Panc1 (cell line): Measurements from ENCODE around the gene ADCY3. TPM values are rescaled to one million over a fixed set of nuclear protein-coding genes. Genes with fewer than 3 reads are reported as not detected.

Experiments
- ATAC-seq: fragments of 200-7000 bp; cut with Tn5 transposase; 2 replicates; pipeline ENCODE4 v1.9.1; 2020; ENCODE audit warnings: mild to moderate bottlenecking, moderate library complexity
- BruUV-seq: library from RNA; stranded (reverse); fragments of 400-500 nt; replicated peaks from 2 replicates; lab custom pipeline; 2021; lab: Mats Ljungman, UMichigan
- CTCF ChIA-PET: fragments of 300-600 bp; sonication (Branson Sonifier 250); formaldehyde crosslinking; loops from one replicate; lab custom pipeline; 2022; ENCODE audit warnings: antibody characterized with exemption; lab: Charles Lee
- POLR2A ChIA-PET: fragments of 300-600 bp; sonication (Branson Sonifier 250); formaldehyde crosslinking; loops from one replicate; lab custom pipeline; 2022; ENCODE audit warnings: antibody characterized with exemption; lab: Charles Lee
- DNase-seq: peaks from one replicate; pipeline ENCODE4 v3.0.0-alpha.2; 2010; ENCODE audit warnings: low read depth, low spot score
- H3K27ac ChIP-seq: 2 replicates; pipeline ENCODE4 v1.5.1; 2011; ENCODE audit warnings: mild to moderate bottlenecking, low read length, inconsistent platforms
- H3K27me3 ChIP-seq: fragments of 200-500 bp; sonication (Bioruptor generic); 2 replicates; pipeline ENCODE4 v1.6.0; 2014; ENCODE audit warnings: low read length, inconsistent platforms; ENCODE audit not compliant: control insufficient read depth, insufficient read depth
- H3K36me3 ChIP-seq: fragments of 200-500 bp; sonication (Bioruptor generic); 2 replicates; pipeline ENCODE4 v1.5.1; 2014; ENCODE audit warnings: inconsistent platforms, mild to moderate bottlenecking, low read length, moderate library complexity; ENCODE audit not compliant: control insufficient read depth, insufficient read depth
- H3K4me1 ChIP-seq: 2 replicates; pipeline ENCODE4 v1.5.1; 2011; ENCODE audit warnings: inconsistent platforms, mild to moderate bottlenecking, low read length, moderate library complexity; ENCODE audit not compliant: control insufficient read depth, insufficient read depth
- H3K4me3 ChIP-seq, 2 experiments: 2 replicates each; pipeline ENCODE4 v1.5.1; 2011 to 2012; ENCODE audit warnings: low read depth in 2 of 2, low read length in 2 of 2, mild to moderate bottlenecking in 2 of 2, inconsistent platforms in 1 of 2, moderate library complexity in 1 of 2
- H3K9me3 ChIP-seq: fragments of 200-500 bp; sonication (Bioruptor generic); 2 replicates; pipeline ENCODE4 v1.5.1; 2014; ENCODE audit warnings: low read depth, mild to moderate bottlenecking, inconsistent platforms, low read length, moderate library complexity; ENCODE audit not compliant: control insufficient read depth, insufficient read depth
- POLR2AphosphoS5 ChIP-seq: IDR thresholded peaks from 2 replicates; pipeline ENCODE4 v1.6.1; 2012; ENCODE audit warnings: mild to moderate bottlenecking, low read depth, low read length, moderate library complexity
- REST ChIP-seq, 2 experiments: IDR thresholded peaks; 2 replicates each; pipeline ENCODE4 v1.6.1; 2011 to 2012; ENCODE audit warnings: low read depth in 2 of 2, control low read depth in 1 of 2, low read length in 1 of 2, mild to moderate bottlenecking in 1 of 2, moderate library complexity in 1 of 2; ENCODE audit not compliant: insufficient read depth in 1 of 2
- SIN3A ChIP-seq: IDR thresholded peaks from 2 replicates; pipeline ENCODE4 v1.6.1; 2012; ENCODE audit warnings: low read depth, mild to moderate bottlenecking, low read length, moderate library complexity, borderline replicate concordance; ENCODE audit not compliant: insufficient read depth
- TCF7L2 ChIP-seq: IDR thresholded peaks from 2 replicates; pipeline ENCODE4 v1.6.1; 2011; ENCODE audit warnings: mild to moderate bottlenecking, low read depth, low read length, inconsistent platforms
- in situ Hi-C: cut with HindIII; loops from 2 replicates; pipeline ENCODE4 v1.10.0; 2016; ENCODE audit warnings: low sequenced_read_pairs, low pct_unique_long_range_greater_than_20kb
- intact Hi-C: fragments of 100-400 bp; cut with micrococcal nuclease; formaldehyde crosslinking; loops from one replicate; pipeline ENCODE4 v1.10.0; 2022; ENCODE audit not compliant: unreplicated experiment
- total RNA-seq: library from RNA; stranded (reverse); gene quantifications from one replicate; pipeline ENCODE4 v1.2.1, GENCODE V29; 2021; ENCODE audit not compliant: unreplicated experiment
- TF ChIP-seq, protein P1 (sequence below): fragments of 450-650 bp; IDR thresholded peaks from 2 replicates; pipeline ENCODE4 v1.5.1; 2017; ENCODE audit warnings: mild to moderate bottlenecking

ADCY3 gene
- total RNA-seq, 1 experiment from 2014 or later, result 34.1 TPM

- no peak overlapping the region for H3K27ac ChIP-seq
- H3K27me3 ChIP-seq, result no peaks in the 10 kb centered on the region
- ChIA-PET POLR2A (interaction anchor here (0.6 kb wide), 1 partner anchor 14 kb away, joined by 3 read pairs; no protein-coding TSS in a partner anchor), CTCF (no interaction called here)
- H3K9me3 ChIP-seq, result no peaks in the 10 kb centered on the region
- no peaks in the 10 kb centered on the region for H3K36me3 ChIP-seq
- H3K4me3 ChIP-seq, result no peak overlapping the region
- TF ChIP-seq, protein P1, sequence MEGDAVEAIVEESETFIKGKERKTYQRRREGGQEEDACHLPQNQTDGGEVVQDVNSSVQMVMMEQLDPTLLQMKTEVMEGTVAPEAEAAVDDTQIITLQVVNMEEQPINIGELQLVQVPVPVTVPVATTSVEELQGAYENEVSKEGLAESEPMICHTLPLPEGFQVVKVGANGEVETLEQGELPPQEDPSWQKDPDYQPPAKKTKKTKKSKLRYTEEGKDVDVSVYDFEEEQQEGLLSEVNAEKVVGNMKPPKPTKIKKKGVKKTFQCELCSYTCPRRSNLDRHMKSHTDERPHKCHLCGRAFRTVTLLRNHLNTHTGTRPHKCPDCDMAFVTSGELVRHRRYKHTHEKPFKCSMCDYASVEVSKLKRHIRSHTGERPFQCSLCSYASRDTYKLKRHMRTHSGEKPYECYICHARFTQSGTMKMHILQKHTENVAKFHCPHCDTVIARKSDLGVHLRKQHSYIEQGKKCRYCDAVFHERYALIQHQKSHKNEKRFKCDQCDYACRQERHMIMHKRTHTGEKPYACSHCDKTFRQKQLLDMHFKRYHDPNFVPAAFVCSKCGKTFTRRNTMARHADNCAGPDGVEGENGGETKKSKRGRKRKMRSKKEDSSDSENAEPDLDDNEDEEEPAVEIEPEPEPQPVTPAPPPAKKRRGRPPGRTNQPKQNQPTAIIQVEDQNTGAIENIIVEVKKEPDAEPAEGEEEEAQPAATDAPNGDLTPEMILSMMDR, result no peak
- TF ChIP-seq SIN3A, result no peak
- TF ChIP-seq TCF7L2, result no peak
- no peak for TF ChIP-seq POLR2AphosphoS5
- TF ChIP-seq REST (IDR thresholded peaks at IDR 0.05; ENCODE audit: insufficient read depth in 1 of 2, low read depth in 2 of 2, low read length in 1 of 2), result no peak
- BruUV-seq, result no TSS peak
- DNase-seq (no peak), ATAC-seq (no peak)
- no peaks in the 10 kb centered on the region for H3K4me1 ChIP-seq
- intact Hi-C loops, result no loop called here
- in situ Hi-C loops, result no loop called here
Measured at GRCh38 chr2:24924266-24924665, 4.2 kb upstream of the ADCY3 start.

DNA sequence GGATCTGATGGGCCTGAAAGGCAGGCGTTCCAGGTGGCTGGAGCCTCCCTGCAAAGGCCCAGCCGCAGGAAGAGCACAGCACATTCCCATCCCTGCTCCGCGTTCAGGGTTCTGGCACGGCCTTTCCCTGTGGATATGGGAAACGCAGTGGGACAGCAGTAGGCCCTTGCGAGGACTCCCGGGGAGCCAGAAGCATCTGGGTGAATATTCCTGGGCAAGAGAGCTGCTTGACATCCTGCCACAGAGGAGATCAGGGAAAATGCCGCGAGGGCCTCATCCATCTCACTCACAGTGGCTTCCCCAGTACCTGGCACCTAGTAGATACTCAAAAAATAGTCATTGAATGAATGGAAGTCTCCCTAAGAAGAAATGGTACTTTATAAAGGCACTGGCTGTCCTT, 3.1 kb upstream of the ADCY3 start:
- POLR2A ChIA-PET, result no interaction called here
- TF ChIP-seq SIN3A (no peak), POLR2AphosphoS5 (no peak), TCF7L2 (no peak), REST (IDR thresholded peaks at IDR 0.05; ENCODE audit: insufficient read depth in 1 of 2, low read depth in 2 of 2, low read length in 1 of 2) (no peak)
- TF ChIP-seq, protein P1, result no peak
- BruUV-seq, result no TSS peak
- no peaks in the 10 kb centered on the region for H3K27me3 ChIP-seq
- H3K36me3 ChIP-seq, result no peaks in the 10 kb centered on the region
- H3K9me3 ChIP-seq, result no peaks in the 10 kb centered on the region
- intact Hi-C loops, result no loop called here
- in situ Hi-C loops, result no loop called here
- no peak overlapping the region for H3K4me3 ChIP-seq
- 0 out of 2 replicates have a peak, but pooled peaks cover 3% of the 10 kb centered on the region for H3K4me1 ChIP-seq
- CTCF ChIA-PET, result no interaction called here
- DNase-seq (no peak), ATAC-seq (no peak)
- H3K27ac ChIP-seq, result no peak overlapping the region
